ENCODE data around the gene APOA4.

Gene APOA4

GRCh38 chr11:116853461-116854073, 30.5 kb upstream of the APOA4 start:
- H3K4me3 ChIP-seq (ENCODE audit: low read depth, low read length), result no peak overlapping the region
- in situ Hi-C loops (cut with HindIII; ENCODE audit: low sequenced_read_pairs), result no loop called here
- peak; percentile 96 for DNase-seq (ENCODE audit: low read depth, low spot score)
- TF ChIP-seq, protein P1, sequence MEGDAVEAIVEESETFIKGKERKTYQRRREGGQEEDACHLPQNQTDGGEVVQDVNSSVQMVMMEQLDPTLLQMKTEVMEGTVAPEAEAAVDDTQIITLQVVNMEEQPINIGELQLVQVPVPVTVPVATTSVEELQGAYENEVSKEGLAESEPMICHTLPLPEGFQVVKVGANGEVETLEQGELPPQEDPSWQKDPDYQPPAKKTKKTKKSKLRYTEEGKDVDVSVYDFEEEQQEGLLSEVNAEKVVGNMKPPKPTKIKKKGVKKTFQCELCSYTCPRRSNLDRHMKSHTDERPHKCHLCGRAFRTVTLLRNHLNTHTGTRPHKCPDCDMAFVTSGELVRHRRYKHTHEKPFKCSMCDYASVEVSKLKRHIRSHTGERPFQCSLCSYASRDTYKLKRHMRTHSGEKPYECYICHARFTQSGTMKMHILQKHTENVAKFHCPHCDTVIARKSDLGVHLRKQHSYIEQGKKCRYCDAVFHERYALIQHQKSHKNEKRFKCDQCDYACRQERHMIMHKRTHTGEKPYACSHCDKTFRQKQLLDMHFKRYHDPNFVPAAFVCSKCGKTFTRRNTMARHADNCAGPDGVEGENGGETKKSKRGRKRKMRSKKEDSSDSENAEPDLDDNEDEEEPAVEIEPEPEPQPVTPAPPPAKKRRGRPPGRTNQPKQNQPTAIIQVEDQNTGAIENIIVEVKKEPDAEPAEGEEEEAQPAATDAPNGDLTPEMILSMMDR (IDR thresholded peaks at IDR 0.05; ENCODE audit: low read depth, low read length), result no peak

DNA sequence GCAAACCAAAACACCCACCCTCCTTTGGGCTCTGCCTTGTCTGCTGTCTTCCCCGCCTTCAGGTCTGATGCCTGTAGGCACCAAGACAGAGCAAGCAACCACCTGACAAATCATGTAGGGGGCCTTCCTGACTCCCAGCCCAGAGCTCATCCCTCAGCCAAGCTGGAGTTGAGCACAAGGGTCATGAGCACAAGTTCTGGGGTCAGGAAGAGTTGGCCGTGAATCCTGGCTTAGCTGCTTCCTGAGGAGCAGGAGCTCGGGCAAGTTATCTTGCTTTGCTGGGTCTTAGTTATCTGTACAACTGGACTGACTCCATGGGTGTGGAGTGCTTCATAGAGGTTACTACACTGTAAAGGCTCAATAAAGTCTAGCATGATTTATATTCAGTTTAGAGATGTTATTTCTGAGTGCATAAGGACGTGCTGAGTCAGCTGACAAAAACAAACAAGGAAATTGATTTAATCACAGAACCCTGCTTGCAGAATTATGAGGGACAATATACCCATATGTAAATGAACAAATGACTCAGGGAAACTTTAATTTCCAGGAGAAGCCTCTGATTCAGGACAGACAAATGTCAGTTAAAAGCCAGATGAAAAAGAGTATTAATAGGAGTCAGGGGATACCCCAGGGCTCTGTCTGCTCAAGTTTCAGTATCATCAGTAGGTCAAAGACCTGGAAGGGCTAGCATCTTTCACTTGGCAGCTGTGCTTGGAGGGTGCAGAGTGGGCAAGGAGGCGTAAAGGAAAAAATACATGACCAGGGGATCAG, 29.3 kb upstream of the APOA4 start:
- TF ChIP-seq, protein P1 (IDR thresholded peaks at IDR 0.05; ENCODE audit: low read depth, low read length), result no peak
- DNase-seq (ENCODE audit: low read depth, low spot score), result peak; percentile 44
- in situ Hi-C loops (cut with HindIII; ENCODE audit: low sequenced_read_pairs), result no loop called here
- no peak overlapping the region for H3K4me3 ChIP-seq (ENCODE audit: low read depth, low read length)

GRCh38 chr11:116851626-116852025, 28.5 kb upstream of the APOA4 start:
- DNase-seq (ENCODE audit: low read depth, low spot score), result no peak
- in situ Hi-C loops (cut with HindIII; ENCODE audit: low sequenced_read_pairs), result no loop called here
- TF ChIP-seq, protein P1 (IDR thresholded peaks at IDR 0.05; ENCODE audit: low read depth, low read length), result no peak
- no peak overlapping the region for H3K4me3 ChIP-seq (ENCODE audit: low read depth, low read length)

GRCh38 chr11:116849486-116849885, 26.4 kb upstream of the APOA4 start:
- DNase-seq (ENCODE audit: low read depth, low spot score), result no peak
- in situ Hi-C loops (cut with HindIII; ENCODE audit: low sequenced_read_pairs), result no loop called here
- H3K4me3 ChIP-seq (ENCODE audit: low read depth, low read length), result no peak overlapping the region
- TF ChIP-seq, protein P1 (IDR thresholded peaks at IDR 0.05; ENCODE audit: low read depth, low read length), result no peak

DNA sequence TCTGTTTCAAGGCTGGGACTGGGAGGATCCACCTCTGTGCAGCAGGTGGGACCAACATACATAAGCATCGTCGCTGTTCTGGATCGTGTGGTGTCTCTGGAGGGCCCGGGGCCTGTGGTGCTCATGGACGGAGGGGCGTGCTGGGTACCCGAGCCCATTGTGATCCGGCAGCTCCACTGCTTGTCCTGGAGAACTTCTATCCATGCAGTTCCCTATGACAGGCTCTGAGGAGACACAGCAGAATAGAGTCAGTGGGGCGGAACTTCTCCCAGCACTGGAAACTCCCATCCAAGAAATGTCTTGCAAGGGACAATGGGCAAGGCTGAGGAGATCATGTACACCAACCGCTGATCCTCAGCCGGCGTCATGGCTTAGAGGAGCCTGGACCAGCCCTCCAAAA, 26.0 kb upstream of the APOA4 start:
- no peak overlapping the region for H3K4me3 ChIP-seq (ENCODE audit: low read depth, low read length)
- in situ Hi-C loops (cut with HindIII; ENCODE audit: low sequenced_read_pairs), result no loop called here
- DNase-seq (ENCODE audit: low read depth, low spot score), result no peak
- TF ChIP-seq, protein P1 (IDR thresholded peaks at IDR 0.05; ENCODE audit: low read depth, low read length), result no peak

DNA sequence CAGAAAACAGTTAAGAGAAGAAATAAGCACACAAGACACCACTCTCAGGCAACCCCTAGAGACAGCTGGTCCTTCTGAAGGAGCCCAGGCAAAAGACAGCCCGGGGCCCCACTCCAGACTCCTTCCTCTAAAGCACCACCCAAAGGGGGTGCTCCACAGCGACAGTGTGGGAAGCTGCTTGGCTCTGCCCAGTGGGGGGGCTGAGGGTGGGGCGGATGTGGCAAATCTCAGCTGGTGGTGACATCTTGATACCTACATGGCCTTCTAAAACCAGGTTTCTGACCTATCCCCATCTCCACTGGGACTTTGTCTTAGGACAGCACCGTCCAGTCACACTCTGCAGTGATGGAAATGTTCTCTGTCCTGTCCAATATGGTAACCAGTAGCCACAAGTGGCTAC, 24.5 kb upstream of the APOA4 start:
- H3K4me3 ChIP-seq (ENCODE audit: low read depth, low read length), result no peak overlapping the region
- TF ChIP-seq, protein P1 (IDR thresholded peaks at IDR 0.05; ENCODE audit: low read depth, low read length), result no peak
- in situ Hi-C loops (cut with HindIII; ENCODE audit: low sequenced_read_pairs), result no loop called here
- DNase-seq (ENCODE audit: low read depth, low spot score), result no peak

All from astrocyte of the spinal cord (primary cell).